ENCODE data around the gene MGP.
A peak's percentile ranks its signal among the peaks of the same experiment; 100 is the strongest.

The MGP gene

DNA sequence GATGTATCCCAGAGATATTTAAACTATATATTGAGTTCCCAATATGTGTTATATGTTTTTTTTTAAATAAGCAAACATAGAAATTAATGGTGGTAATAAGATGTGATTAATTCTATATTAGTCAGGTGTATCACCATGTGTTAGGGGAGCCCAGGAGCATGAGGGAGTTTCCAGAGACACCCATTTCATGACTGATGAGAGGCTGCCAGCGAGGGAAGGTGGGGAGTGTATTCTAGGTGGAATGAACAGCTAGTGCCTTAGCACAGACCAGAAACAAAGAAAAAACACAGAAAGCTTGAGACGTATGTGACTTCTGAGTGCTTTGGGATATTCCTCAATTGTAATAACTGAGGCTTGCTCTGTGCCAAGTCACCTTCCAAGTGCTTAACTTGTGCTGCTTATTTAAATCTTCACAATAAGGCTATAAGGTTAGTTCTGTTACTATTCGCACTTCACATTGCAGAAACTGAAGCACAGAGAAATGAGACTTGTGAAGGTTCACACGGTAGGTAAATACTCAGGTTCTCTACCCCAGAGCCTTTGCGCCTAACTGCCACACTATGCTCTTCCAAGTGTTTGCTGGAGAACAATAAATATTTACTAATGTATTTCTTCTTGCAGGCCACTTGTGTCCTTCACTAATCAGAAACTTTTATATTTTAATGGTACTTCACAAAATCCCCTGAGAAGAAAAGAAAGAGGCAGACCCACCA, 17.9 kb upstream of the MGP start:
- DNase-seq (ENCODE audit: low read depth): no peak

DNA sequence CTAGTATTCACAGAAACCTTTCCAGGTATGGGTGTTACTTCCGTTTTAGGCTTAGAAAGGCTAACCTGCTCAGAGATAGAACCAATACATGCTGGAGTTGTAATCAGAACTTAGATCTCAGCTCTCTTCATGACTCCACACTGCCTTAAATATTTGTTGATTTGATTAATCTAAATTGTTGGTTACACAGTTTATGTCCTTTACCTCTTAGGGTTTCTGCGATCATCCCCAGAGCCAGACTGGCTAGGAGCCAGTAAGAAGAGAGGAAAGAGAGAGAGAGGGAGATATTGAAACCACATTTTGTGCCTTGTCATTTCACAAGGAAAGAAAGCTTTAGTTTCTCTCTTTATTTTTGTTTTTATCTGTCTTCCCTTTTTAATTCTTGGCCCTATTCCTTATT, 16.8 kb upstream of the MGP start:
- peak; percentile 29 for DNase-seq (ENCODE audit: low read depth)

DNA sequence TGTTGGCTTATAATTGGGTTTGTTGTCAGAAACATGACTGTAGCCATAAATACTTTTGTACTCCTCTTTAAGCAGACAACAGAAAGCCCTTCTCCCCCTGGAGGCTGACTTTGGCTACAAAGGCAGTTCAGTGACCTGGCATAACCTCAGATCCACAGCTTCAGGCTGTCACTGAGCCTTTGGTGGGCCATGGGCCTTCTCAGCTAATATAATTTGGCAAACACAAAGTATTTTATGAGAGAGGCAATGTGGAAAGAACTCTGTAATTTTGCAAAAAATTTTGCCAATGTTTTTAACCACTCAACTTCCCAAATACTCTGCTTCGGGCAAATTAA, 15.5 kb upstream of the MGP start:
- no peak for DNase-seq (ENCODE audit: low read depth)

DNA sequence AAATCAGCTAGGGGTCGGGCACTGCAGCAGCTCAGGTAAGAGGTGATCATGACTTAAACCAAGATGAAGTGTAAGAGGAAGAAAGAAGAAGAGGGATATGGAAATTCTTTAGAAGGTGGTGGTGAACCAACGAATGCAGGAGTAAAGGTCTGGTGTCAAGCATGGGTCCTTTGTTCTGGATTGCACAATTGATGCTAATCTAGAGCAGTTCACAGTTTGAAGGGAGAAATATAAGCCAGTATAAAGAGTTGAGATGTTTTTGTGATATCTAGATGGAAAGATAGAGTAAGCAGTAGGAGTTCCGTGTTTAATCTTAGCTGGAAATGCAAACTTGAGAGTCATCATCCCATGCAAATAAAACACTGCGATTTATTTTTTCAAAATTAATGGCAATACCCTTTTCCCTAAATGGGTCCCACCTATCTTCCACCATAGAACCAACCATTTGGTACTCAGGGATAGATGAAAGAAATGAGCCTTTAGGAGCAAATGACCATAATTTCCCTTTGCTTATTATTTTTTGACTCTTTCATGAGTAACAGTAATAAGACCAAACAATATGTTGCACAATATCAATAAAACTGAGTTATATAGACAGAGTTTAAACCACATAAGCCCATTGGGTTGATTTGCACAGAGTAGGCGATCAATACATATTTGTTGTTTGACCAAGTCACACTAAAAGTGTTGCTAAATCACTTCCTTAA, 15.0 kb upstream of the MGP start:
- DNase-seq (ENCODE audit: low read depth): no peak

DNA sequence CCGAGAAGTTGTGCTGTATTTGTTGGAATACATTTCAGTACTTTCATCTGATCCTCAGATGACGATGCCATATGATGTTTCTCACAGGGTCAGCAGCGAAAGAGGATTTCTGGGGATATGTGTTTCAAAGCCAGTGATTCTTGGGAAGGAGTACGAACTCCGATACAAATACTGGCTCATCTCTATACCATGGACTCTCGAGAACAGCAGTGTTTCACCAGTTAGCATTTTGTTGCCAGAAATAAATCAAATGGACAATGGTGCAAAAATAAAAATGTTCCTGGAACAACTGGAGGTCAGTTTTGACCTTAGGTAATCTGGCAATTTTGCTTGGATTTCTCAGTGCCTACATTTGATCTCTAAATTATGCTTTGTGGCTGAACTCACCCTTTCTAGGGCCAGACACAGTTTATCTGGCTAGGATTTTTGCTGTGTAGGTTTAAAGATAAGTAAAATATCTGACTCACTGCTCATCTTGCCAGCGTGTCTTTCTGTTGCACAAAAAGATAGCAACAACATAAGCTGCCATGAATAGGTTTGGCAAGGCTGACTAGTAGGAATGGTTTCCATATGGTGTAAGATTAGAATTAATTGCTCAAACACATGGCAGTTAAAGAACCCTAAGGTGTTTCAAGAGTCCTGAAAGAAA, 11.0 kb upstream of the MGP start:
- DNase-seq (ENCODE audit: low read depth): peak; percentile 95

DNA sequence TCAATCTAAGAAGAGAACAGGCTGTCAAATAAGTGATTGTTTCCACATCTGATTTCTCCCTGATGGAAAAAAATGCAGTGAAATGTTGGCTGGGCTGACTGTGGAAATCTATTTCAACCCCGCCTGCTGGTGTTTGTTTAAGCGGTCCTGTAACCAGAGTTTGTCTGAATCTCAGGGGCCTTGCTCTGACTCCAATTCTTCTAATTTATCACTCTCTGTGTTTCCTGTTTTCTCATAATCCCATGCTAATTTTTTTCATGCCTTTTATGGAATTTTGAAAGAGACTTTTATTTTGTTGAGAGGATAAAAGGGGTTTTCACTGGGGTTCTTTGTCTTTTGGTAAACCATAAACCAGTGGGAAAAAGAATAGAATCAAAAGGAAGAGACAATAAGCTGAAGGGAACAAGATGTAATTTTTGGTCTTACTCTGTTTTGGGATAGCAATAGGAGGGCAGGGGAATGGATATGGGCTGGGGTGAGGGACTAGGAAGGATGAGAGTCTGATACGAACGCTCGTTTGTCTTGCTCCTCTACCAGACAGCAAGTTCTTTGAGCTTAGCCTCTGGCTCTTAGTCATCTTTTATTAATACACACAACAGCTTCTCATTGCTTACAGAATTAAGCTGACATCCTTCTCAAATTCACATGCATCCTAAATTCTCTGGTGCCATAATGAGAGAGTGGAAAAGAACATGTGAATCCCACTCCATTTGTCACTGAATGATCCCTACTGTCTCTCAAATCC, 8.0 kb upstream of the MGP start:
- DNase-seq (ENCODE audit: low read depth): peak; percentile 37

DNA sequence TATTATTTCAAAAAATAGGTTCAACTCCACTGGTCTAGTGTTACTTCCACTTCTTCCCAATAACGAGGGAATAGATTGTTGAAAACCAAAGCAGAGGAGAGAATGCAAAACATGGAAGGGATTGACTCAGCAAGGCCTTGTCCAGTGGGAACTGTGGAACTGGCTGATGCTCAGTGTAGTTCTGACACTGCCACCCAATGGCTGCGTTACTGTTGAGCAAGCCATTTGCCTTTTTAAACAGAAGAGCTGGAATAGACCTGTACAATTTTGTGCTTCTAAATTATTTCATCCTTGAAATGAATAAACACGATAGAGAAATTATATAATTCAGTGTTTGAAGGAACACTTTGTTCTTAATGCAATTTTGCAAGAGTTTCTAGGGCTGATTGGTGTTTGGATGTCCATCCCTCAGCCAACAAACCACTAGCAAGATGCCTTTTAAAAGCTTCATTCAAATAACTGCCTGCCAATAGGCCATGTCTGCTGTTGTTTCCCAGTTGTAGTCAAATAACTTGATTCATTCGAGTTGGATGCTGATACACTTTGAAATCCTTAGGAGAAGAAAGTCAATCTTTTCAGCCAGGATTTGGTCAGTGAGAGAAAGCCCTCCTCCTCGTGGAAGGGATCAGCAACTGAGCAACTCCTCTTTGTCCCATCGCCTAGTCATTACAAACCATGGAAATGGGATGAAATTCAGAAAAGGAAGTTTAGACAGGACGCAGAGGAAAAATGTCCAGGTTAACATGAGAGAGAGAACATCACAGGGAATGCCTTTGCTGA, 7.3 kb upstream of the MGP start:
- peak; percentile 50 for DNase-seq (ENCODE audit: low read depth)

DNA sequence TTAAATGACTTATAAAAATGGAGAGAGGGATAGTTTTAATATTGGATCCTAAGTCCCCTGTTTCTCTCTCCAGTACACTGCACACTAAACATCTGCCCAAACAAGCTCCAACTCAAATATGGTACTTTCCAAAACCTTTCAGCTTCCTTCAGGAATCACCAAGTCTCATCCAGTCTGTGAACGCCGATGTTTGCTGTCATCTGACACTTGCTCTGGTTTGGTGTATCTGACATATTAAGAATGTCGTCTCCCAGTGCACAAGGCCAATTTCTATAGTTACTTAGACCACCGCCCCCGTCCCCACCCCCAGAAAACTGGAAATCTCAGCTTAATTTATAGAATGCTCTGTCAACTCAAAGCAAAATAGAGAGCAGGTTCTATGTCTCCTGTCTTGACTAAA, 5.0 kb upstream of the MGP start:
- no peak for DNase-seq (ENCODE audit: low read depth)

DNA sequence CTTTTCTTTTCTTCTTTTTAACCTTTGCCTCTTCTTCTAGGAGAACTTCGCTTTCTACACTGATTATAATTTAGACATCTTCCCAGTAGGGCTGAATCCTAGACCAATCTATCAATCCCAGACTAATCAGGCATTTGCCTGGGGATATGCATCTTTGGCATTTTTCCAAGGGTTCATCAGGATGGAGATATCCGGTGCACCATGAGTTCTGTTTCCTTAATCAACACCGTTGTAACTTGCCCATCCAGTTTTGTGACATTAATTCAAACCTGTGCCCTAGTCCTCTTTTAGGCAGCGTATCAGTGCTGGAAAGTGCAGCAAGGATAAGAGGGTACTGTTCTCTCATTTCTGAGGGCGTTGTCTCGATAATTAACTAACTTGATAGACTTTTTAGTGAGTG, 617 bp upstream of the MGP start:
- DNase-seq (ENCODE audit: low read depth): no peak

DNA sequence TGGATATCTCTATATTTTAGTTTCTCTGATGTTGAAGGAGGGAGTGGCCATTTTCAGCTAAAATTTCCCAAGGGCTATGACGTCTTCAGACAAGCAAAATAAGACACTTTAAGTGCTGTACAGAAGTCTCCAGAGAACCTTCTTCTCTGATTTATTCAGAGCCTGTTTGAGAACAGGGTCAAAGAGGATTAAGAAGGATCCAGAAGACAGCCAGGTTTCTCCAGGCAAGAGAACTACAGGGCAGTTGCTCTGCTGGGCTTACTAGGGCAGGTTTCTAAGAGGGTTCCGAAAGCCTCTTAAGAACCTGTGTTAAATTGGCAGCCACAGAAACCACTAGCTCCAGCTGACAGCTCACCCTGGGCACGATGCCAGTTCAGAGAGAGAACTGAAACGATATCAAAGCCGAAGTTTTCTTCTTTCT, 1.2 kb downstream of the MGP start:
- DNase-seq (ENCODE audit: low read depth): peak; percentile 87

DNA sequence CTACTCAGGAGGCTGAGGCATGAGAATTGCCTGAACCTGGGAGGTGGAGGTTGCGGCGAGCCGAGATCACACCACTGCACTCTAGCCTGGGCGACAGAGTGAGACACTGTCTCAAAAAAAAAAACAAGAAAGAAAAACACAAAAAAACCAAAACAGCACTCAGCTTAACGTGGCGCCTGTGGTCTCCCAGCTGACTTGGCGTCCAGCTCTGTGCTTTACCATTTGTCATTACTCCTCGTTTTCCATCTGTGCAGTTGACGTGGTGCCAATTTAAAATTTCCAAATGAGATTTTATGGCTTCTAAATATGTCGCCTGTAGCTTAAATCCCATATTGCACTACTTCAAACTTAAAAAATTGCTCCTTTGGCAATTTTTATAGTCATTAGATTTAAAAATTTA, 2.0 kb downstream of the MGP start:
- DNase-seq (ENCODE audit: low read depth): no peak

DNA sequence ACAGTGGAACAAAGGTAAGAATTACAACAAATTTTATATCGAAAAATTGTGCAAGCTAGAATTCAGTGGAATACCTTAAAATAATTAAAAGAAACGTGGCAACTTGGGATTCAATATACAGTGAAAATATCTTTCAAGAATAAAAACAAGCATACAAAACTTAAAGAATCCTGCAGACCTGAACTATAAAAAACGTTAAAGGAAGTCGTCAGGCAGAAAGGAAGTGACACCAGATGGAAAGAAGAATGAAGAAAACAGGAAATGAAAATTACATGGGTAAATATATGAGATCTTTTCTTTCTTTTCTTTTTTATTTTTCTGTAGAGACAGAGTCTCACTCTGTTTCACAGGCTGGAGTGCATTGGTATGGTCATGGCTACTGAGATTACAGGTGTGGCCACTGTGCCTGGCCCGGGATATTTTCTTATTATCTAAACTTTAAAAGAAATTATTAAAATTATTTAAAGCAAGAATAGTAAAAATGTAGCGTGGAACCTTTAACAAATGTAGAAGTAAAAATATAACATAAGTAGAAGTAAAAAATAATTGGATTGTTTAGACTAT, 4.7 kb downstream of the MGP start:
- DNase-seq (ENCODE audit: low read depth): no peak

DNA sequence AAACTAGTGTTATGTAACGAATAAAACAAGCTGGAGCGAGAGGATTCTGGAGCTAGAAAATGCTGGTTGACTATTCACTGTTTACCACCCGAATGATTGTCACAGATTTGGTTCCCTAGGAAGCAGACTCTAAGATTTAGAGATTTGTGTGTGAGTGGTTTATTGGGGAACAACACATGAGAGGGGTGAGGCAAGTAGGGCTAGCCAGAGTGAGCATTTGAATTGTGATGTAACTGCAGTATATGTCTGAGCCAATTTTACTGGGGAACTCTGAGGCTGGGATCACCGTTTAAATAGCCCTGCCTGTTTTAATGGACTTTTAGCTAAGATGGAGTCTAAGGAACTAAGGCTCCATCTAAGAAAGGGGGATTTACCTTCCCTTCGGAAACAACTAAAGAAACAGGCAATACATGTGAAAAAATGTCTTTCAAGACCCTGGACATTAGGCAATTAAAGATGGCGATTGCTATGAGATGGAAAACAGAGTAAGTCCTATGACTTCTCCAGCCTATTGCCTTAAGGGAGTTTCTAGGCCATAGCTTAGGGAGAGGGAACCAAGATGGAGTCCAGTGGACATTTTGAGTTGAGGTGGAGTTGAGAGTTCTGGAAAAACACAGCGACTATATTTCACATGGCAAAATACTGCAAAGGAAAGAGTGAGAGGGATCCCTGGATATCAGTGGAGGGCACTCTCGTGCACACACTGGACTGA, 6.3 kb downstream of the MGP start:
- no peak for DNase-seq (ENCODE audit: low read depth)

DNA sequence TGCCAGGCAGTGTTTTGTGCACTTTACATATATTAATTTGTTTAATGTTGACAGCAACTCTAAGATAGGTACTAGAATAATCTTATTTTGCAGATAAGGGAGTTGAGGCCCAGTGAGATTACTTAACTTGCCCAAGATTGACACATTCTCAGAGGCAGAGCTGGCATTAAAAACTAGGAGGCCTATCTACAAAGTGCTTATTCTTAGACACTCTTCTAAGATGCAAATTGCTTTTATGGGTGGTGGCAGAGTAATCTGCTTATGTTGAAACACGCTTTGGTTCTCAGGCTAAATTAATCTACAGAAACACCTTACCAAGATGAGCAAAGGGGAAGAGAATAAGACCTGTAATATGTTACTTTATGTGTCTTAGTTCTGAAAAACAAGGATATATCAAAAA, 7.2 kb downstream of the MGP start:
- DNase-seq (ENCODE audit: low read depth): peak; percentile 14

DNA sequence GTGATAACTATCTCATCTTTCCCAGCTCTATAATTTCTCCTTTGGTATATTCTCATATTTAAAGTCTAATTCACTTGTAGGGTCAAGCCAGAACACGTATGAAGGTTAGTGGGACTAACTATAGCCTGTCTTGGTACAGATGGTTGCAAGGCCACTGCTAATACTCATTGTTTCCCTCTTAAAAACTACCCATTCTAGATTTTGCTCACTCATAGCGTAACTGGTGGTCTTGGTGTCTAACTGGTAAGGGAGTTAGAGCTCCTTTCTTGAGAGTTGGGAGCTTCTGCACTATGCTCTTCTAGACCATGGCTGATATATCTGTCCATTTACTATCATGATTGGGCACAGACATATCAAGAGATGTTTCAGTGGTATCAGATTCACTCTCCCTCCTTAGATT, 8.8 kb downstream of the MGP start:
- no peak for DNase-seq (ENCODE audit: low read depth)

DNA sequence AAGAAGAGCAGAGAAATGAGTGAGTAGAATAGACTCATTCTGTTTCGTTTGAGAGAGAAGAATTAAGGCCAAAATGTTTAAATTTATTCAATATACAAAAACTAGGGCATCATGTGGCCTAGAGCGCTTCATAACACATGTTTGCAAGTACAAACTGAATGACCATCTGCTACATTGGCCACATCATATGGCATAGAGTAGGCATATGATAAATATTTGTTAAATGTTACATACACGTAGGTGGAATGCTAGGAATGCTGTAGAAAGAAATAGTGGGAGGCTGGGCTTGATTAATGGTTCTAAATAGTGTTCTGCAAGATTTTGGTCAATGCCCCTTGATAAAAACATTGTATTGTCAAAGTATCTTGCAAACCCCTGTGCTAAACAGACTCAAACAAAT, 10.8 kb downstream of the MGP start:
- peak; percentile 33 for DNase-seq (ENCODE audit: low read depth)

DNA sequence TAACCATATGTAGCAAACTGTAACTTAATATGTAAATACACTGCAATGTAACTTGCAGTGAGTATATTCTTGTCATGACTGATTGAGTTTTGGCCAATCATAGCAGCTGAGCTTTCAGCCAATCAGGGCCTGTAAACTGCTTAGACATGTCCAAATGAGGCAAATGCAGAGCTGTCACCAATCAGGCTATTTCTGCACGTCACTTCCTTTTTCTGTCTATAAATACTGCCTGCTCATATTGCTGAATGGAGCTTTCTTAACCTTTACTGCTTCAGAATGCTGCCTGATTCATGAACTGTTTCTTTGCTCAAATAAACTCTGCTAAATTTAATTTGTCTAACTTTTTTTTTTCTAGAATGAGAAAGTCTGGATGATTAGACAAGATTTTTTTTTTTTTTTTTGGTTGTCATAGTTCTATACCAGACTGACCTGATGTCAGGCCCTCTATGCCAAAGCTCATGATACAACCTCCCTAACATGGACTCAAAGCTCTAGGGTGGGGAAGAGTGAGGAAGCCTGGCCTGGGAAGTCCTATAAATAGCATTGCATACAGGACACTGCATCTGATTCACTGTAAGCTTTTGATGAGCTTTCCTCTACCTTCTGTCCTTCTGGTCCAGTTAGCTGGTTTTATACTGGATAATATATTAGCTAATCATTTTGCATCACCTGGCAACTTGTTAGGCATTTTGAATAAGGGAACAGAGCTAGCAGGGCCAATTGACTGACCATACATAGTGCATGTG, 12.0 kb downstream of the MGP start:
- no peak for DNase-seq (ENCODE audit: low read depth)

DNA sequence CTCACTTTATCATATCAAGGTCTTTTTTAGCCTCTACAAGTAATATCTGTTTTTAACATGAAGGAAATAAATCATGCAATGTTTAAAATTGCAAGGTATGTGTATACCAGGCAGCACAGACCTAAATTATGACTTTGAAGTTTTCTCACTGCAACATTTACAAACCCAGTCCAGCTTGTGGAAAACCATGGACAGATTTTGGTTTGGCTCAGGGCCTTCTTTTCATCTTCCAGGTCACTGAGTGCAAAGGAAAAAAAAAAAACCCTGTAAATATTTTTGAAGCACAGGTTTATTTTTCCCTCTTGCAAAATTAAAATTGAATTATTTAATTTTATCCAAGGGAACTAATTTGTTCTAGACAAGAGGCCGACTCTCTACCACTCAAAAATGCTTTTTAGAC, 13.8 kb downstream of the MGP start:
- peak; percentile 24 for DNase-seq (ENCODE audit: low read depth)

DNA sequence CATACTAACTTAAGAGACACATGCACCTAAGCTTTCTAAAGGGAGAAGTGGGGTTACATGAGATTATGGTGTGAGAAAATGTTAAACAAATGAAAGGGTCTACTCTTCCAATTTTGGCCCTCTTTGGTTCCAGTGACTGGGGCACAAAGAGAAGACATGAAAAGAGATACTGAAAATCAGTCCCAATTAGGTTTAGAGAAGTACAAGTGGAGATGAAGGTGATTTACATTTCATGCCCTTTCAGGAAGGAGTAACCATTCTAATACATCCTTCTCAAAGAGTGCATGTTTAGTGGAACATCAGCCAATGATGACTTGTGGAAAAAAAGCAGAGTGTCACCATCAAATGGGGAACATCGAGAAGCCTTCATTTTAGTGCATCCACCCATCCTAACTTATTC, 14.4 kb downstream of the MGP start:
- no peak for DNase-seq (ENCODE audit: low read depth)

DNA sequence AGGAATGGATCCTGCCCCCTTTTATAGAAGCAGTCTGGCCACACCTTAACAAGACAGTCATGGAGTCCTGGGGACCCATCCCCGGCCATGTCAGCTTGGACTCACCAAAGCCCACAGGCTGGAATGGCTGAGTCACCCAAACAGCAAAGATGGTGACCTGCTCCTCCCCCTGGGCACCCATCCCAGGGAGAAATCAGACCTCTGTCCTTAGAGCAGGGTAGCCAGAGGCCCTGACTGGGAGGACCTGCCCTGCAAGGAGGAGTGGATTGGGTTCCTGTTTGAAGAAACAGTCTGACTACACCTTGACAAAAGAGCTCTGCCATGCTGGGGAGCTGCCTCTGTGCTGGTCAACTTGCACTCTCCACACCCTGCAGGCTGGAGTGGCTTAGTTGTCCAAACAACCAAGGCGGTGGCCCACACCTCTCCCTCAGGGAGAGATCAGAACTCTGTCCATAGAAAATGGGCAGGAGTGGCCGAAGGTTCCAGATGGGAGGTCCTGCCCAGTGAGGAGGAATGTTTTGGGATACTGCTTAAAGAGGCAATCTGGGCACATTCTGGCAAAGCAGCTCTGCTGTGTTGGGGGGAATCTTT, 16.6 kb downstream of the MGP start:
- no peak for DNase-seq (ENCODE audit: low read depth)

All from amniotic epithelial cell (primary cell).